Inflammatory macrophage (primary cell): ENCODE results near the gene DOCK1.
"Not testable (repeated sequence)": the region's sequence is repeated elsewhere in the genome, so short reads cannot be mapped to it uniquely, and the experiment has no call there.

Experiments used
- DNase-seq, 2 donors: peaks; one replicate each; pipeline ENCODE4 v3.0.0-alpha.2; 2020 to 2022

The DOCK1 gene

DNA sequence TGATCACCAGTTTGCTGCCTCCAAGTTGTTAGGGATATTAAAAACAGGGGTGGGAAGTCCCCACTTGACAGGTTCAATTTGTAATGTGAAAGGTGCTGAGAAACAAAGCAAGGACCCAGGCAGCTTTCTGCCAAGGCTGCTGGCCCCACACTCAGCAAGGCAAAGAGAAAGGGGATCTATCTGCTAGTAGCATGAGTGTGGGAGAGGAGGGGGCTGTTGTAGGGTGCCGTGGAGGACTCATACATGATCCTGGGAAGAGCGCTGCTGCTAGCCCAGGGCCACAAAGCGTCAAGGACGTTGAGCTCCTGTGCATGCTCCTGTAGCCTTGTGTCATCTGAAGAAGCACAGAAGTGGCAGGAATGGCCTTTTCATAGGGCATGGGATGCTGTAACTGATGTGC is 387.7 kb downstream of the DOCK1 start:
- DNase-seq = no peak

DNA sequence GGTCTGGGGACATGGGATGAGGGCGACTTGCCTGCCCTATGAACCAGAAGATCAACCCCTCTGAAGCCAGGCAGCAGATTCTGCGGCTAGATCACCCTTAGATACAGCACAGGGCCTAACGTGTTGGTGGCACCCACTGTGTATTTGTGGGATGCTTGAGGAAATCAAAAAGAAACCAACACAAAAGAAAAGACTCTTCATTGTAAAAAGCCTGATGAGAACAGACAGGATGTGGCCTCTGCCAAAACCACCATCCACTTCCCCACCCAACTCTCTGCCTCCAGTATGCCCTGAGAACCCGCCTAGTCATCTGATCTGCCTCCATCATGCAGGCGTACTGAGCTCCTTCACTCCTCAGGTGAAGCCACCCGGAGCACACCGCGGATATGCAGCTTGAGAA is 388.4 kb downstream of the DOCK1 start:
- DNase-seq = no peak

DNA sequence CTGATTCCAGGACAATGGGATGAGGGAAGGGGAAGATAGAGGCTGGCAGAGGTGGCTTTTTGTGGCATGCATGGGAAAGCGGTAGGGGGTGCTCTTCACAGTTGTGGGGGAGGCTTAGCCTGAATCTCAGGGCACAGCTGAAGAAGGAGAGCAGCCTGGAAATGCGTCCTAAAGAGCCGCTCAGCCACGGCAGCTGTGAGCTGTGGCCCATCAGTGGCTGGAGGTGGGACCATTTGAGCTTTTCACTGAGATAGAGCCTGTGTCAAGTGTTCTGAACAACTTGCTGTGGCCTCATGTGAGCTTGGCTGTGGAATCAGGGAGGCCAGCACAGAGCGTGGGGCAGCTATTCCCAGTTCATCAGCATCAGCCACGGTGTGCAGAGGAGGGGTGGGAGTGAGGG is 391.5 kb downstream of the DOCK1 start:
- no peak for DNase-seq

DNA sequence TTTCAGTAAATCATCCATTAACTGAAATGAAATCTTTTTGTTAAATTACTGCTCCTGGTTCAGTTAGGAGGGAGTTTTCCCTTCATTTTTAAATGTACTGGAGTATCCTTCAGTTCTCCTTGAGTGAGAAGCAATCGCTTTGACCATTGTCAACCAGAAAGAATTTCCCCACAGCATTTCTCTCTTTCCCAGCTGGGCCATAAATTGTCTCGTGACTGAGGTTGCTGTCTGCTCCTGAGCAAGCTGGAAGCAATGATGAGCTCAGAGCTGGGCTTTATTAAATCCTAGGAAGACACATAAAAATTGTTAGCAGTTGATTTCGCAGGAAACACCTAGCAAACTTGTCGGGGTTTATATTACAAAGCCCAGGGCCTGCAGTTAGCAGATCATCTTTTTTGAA is 393.2 kb downstream of the DOCK1 start:
- DNase-seq = no peak

DNA sequence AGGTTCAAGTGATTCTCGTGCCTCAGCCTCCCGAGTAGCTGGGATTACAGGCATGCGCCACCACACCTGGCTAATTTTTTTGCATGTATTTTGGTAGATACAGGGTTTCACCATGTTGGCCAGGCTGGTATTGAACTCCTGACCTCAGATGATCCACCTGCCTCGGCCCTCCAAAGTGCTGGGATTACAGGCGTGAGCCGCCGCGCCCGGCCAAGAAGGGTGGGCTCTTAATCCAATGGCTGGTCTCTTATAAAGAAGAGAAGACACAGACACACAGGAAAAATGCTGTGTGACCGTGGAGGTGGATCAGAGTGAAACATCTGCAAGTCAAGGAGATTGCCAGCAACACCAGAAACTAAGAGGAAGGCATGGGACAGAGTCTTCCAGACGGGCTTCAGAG is 394.0 kb downstream of the DOCK1 start:
- DNase-seq = not testable (repeated sequence)

DNA sequence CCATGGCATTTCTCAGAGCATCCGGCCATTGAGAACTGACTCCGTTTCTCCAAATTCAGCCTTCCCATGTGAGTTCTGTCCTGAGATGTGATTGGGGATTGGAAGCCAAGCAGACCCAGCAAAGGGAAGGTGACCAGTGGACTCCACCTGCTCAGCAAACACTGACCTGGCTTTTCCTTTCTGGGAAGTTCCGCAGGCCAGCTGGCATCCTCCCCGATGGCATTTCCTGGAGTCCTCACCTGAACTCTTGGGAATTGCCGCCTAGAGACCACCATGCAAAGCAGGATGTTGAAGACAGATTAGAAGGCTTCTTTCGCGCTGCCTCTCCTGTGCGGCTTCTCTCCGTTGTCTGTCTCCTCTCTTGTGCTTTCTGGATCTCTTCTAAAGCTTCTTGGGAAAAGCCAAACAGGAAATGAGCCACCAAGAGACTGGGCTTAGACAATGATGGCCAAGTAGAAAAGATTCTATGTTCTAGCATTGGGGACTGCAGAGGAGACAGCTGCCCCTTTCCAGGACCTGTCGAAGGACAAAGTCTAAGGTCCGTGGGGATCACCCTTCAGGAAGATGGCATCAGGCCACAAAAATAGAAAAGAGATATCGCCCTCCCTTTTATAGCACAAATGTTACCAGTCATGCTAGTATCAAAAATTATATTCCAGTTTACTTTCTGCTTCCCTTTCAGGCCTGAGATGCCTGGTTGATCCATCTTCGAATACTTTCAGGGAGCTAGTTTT is 394.9 kb downstream of the DOCK1 start:
- DNase-seq = no peak

DNA sequence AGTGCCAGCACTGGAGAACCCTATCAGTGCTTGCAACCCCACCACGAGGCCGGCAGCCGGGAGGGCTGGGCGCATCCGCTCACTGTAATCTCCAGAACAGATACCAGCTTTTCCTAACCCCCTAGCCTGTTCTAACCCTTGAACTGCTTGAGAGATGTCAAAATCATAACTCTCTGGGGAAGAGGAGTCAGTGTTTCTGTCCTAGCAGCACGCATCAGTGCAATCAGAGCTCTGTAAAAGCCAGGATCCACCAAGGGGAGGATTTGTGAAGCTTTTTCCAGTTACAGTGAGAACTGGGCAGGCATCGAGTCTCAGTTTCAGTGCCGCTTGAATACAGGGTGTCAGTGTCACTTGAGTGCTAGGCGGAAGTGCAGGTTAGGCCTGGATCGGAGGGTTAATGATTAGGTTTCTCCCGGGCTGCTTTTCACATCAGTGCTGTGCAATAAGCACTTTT is 395.7 kb downstream of the DOCK1 start:
- no peak for DNase-seq

DNA sequence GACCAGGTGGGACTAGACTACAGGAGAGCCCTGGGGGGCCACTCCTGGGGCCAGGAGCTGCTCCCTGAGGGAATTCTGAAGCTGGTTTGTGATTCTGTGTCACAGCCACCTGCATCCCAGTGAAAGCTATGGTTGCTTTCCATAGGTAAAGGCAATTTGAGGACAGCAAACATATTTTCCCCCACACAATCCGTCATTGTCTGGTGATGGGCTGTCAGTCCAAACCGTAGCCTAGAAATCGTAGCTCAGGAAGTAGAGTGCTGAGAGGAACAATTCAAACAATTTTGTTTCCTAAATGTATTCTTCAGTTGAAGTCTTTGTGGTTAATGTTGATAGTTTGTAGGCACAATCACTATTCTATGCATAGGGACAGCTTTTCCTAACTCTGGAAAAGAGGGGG is 397.1 kb downstream of the DOCK1 start:
- DNase-seq = no peak

DNA sequence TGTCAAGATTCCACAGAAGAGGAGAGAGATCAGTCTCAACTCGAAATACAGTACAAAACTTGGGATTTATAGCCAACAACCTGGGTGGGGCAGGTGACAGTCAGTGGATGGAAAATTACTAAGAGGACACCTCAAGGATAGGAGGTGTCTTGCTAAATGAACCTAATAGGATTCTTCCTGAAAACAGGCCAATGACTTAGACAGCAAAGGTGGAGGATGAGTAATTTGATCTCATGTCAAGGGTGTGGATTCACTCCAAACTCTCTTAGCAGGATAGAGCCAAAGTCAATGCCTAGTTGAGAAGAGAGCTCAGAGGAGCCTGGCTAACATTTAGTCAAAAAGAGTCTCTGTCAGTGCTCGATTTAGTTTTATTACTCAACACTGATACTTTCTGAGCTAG is 397.9 kb downstream of the DOCK1 start:
- DNase-seq = no peak

DNA sequence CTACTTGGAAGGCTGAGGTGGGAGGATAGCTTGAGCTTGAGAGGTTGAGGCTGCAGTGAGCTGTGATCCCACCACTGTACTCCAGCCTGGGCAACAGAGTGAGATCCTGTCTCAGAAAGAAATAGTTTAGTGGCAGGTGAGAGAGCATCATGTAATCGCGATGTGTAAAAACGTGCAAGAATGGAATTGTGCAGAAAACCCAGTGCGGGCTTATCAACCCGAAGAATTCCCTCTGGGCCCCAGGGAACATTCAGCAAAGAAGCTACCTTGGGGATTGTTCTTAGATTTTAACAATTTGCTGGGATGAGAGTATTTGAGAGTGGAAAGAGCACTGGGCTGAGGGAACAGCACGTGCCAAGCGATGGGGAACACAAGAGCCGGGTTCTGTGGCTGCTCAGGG is 398.5 kb downstream of the DOCK1 start:
- no peak for DNase-seq

DNA sequence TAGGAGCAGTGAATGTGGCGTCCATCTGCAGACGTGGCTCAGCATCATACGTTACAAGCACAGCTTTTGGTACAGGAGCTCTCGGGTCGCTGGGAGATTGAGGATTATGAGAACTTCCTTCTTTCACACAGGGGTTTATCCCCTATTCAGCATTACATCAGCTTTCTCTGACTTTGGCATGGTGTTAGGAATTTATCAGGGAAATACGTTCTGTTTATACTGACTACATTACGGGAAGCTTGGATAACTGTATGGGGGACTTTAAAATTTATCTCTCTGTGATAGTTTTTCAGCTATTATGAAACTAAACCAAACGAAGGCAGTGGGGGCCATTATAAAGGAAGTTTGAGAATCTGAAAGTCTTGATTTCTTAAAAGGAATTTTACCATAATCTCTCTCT is 401.3 kb downstream of the DOCK1 start:
- no peak for DNase-seq

DNA sequence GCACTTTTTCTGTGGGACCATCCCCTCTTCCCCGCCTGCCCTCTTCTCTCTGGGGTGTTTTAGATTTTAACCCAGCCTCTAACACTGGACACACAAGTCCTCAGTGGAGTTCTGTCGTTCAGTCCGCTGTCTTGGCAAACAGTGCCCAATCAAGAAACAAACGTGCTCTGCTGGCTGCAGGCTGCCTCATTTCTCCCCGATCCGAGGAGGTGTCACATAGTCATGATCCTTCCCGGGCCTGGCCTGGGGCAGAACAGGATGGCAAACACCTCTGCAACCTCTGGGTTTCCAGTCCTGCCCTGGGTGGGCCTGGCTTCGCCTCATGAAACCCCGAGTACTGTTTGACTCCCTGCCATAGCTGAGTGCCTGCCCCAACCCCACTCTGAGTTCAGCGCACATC is 402.1 kb downstream of the DOCK1 start:
- DNase-seq = no peak

DNA sequence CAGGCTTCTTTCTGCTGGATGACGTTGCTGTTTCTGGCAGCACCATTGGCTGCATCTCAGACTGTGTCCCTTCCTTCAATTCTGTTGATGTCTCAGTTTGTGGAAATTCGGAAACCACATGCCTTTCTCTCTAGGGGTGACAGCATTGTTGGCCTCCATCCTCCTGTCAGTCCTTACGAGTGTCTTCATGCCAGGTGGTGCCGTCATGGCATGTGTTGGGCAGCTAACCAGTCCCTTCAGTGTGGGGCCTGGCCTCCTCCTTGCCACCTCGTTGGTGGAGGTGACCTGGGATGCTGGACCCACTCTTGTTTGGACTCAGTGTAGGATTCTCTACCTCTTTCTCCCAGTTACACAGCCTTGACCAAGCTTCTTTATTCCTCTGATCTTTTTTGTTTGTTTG is 402.8 kb downstream of the DOCK1 start:
- DNase-seq = no peak

DNA sequence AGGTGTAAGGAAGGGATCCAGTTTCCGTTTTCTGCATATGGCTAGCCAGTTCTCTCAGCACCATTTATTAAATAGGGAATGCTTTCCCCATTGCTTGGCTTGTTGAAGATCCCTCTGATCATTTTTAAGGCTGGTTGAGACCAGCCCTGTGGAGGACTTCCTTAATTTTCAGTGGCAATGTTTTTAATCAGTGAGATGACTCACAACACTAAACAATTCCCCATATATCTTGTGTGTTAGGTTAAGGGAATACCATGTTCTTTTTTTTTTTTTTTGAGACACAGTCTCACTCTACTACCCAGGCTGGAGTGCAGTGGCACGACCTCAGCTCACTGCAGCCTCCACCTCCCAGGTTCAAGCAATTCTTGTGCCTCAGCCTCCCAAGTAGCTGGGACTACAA is 404.4 kb downstream of the DOCK1 start:
- not testable (repeated sequence) for DNase-seq

DNA sequence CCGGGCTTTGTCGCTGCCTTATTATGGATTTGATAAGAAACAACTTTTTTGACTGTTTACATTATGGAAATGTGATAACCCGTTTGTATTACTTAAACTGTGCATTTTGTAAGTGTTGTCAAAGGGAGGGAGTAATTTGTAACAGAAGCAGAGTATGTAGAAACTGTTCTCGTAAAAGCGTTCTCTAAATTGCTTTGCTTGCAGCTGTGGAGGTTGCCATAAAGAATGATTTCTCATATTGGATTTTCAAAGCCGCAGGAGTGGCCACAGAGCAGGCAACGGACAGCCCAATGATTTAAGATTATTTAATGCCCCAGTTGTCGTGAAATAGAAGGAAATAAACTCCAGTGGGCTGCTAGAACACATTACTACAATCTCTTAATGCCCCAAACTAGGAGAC is 405.2 kb downstream of the DOCK1 start:
- DNase-seq = no peak

DNA sequence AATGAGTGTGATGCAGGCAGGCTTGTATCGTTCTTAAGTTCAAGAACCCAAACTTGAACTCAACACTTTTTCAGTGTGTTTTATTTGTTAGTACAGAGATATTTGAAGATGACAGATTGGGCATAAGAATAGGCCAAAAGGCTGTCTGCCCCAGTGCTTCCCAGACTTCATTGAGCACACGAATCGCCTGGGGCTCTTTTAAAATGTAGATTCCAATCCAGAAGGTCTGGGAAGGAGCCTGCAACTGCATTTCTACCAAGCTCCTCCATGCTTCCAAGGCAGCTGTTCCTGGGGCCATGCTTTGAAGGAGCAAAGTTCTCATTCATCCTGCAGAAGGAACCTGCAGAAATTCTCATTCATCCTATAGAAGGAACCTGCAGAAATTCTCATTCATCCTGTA is 405.7 kb downstream of the DOCK1 start:
- DNase-seq = no peak

DNA sequence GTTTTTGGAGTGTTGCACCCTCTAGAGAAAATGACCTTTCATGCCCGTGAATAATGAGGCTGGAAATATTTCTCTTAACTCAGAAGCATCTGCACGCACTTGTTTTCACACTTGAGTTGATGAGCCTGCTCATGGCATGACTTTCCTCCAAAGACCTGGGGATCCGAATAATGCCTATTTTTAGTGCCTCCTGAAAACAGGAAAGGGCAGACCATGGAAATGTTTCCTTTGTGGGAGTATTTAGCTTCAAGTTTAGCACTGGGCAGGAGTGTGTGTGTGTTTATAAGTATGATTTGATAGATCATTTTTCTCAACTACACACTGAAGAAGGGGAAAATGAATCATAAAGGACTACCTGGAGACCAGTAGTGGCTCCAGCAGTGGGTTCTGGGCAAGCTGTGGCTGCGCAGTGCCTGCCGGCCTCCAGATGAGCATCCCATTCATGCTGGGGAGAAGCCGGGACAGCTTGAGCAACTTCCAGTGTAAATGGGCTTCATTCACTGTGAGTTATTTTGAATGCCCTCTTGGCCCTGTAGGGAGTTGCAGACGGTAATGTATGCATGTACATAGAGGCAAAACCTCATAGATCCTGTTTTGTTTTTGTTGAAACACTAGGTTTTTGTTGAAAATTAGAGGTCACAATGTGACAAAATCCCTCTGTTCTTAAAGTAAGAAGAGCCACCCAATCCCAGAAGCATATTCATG is 408.9 kb downstream of the DOCK1 start:
- no peak for DNase-seq

DNA sequence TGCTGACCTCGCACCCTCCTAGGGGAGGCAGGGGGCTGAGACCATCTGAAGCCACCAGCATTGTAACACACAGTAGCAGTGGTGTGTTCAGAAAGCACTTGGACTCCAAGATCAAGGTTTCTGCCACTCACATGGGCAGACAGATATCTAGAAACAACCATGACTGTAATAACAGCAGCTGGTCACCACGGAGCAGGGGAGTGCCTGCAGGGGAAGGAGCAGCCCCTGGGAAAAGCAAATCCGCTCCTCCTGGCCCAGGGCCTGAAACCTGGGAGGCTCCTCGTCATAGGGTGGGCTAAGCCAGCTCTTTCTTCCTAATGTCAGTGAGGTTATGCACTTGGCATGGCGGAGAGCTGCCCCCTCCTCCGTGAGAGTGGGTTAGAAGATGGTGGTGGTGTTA is 409.6 kb downstream of the DOCK1 start:
- no peak for DNase-seq

DNA sequence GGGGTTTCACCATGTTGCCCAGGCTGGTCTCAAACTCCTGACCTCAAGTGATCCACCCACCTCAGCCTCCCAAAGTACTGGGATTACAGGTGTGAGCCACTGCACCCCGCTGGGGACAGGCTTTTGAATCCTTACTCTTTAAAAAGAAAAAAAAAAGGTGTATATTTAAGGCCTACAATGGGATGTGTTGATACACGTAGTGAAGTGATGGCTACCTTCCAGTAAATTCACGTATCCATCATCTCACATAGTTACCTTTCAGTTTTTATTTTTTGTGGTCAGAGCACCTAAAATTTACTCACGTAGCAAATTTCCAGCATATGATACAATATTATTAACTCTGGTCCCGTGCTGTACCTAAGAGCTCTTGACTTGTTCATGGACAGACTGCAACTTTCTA is 410.7 kb downstream of the DOCK1 start:
- no peak for DNase-seq

DNA sequence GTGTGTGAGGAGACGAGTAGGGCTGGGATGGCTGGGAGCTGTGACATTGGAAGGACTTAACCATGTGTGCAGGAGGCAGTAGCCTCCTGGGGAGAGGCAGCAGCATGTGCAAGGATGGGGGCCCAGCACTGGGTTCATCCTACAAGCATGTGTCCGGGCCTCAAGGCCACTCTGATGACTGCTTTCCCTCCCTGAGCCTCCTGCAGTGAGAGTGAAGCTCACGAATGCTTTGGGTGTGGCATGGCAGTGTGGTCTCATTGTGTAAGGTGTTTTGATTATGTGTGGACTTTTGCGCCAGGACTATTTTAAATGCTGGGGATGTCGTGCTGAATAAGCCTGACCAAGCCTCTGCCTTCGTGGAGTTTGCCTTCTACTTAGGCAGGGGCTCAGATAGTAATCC is 413.2 kb downstream of the DOCK1 start:
- DNase-seq = no peak

DNA sequence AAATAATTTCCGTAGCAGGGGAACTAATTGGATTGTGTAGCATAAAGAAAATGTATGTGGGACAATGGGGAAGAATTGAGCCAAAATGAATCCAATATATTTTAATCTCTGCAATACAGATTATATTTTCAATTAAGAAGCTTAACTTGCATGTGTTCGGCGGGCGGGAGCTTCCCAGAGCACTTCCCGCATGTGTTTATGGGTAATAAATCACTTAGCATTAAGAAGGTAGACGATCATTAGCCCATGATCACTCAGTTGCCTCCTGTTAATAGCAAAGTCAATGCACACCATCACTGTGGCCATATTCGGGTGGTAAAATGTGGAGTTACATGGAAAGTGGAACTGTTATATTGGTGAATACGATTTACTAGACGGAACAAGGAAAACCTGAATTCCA is 414.0 kb downstream of the DOCK1 start:
- no peak for DNase-seq

DNA sequence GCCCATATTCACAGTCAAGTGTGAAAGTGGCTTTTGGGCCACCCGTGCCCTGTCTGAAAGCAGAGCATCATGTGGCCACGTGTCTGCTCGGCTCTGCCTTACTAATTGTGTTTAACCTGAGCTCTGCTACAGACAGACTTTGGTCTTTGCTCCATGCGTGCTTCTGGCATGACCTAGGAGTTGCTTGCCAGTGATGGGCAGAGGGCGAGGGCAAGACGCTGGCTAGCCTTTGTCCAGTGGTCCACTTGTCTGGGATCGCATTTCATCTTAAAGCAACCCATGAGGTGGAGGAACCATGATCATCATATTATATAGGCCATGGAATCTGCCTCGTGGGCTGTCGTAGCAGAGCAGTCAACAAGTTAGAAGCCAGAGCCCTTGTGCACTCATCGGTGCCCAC is 414.5 kb downstream of the DOCK1 start:
- no peak for DNase-seq

DNA sequence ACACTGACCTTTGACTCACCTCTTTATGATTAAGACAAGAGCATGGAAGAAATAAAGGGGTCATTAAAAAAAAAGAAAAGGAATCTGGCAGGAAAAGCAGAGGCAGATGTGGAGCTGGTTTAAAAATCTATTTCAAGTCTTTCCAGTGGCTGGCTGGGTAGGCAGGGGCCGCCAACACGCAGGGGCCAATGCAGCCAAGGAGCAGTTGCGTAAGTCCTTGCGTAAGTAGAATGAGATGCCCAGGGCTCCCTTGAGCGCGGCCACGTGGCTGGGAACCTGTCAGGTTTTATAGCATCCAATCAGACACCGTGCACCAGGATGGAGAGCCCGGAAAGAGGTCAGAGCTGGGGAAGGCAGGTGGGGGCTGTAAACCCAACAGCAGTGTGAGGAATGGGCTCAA is 414.9 kb downstream of the DOCK1 start:
- no peak for DNase-seq

DNA sequence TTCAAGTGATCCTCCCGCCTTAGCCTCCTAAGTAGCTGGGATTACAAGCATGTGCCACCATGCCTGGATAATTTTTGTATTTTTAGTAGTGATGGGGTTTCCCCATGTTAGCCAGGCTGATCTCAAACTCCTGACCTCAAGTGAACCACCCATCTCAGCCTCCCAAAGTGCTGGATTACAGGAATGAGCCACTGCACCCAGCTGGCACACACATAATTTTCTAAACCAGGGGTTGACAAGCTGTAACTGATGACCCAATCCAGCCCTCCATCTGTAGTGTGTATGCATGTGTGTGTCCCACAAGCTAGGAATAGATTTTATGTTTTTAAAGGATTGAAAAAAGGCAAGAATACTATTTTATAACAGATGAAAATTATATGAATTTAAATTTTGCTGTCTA is 417.1 kb downstream of the DOCK1 start:
- no peak for DNase-seq

DNA sequence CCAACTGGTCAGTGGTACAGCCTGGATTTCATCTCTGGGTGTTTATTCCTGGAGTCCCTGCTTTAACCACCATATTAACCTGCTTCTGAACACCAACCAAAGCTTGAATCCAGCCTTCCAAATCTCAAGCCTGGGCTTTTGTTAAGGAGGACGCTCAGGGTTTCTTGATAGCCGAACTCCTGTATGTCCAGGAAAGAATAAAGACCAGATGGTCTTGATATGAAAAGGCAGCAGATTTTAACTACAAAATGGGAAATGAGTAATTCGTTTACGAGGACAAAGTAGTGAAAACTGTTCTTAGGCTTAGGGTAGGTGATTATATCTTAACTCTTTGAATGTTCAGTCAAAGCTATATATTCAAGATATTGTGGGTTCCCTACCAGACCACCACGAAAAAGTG is 420.3 kb downstream of the DOCK1 start:
- DNase-seq = no peak
